ENCODE measurements around the gene SPAG16.
"Not testable (repeated sequence)": the region's sequence is repeated elsewhere in the genome, so short reads cannot be mapped to it uniquely, and the experiment has no call there.

The SPAG16 gene

GRCh38 chr2:213271947-213272346 lies 12.3 kb upstream of the SPAG16 start:
- DNase-seq (ENCODE audit: low read depth in 2 of 2): no peak

GRCh38 chr2:213274143-213274542 lies 10.1 kb upstream of the SPAG16 start:
- no peak for DNase-seq (ENCODE audit: low read depth in 2 of 2)

GRCh38 chr2:213275265-213275664 lies 9.0 kb upstream of the SPAG16 start:
- no peak for DNase-seq (ENCODE audit: low read depth in 2 of 2)

GRCh38 chr2:213277134-213277533 lies 7.1 kb upstream of the SPAG16 start:
- not testable (repeated sequence) for DNase-seq (ENCODE audit: low read depth in 2 of 2)

GRCh38 chr2:213279116-213279620 lies 5.1 kb upstream of the SPAG16 start:
- DNase-seq (ENCODE audit: low read depth in 2 of 2): no peak

GRCh38 chr2:213279971-213280370 lies 4.3 kb upstream of the SPAG16 start:
- no peak for DNase-seq (ENCODE audit: low read depth in 2 of 2)

GRCh38 chr2:213281156-213281555 lies 3.1 kb upstream of the SPAG16 start:
- no peak for DNase-seq (ENCODE audit: low read depth in 2 of 2)

- no peak for DNase-seq (ENCODE audit: low read depth in 2 of 2)
Measured at GRCh38 chr2:213285404-213285803, 1.1 kb downstream of the SPAG16 start.

GRCh38 chr2:213286161-213286560 lies 1.9 kb downstream of the SPAG16 start:
- DNase-seq (ENCODE audit: low read depth in 2 of 2): no peak

- no peak for DNase-seq (ENCODE audit: low read depth in 2 of 2)
Measured at GRCh38 chr2:213288913-213289700, 4.8 kb downstream of the SPAG16 start.

- DNase-seq (ENCODE audit: low read depth in 2 of 2): no peak
Measured at GRCh38 chr2:213290501-213290900, 6.2 kb downstream of the SPAG16 start.

- no peak for DNase-seq (ENCODE audit: low read depth in 2 of 2)
Measured at GRCh38 chr2:213296270-213296669, 12.0 kb downstream of the SPAG16 start.

GRCh38 chr2:213306316-213306942 lies 22.2 kb downstream of the SPAG16 start:
- no peak for DNase-seq (ENCODE audit: low read depth in 2 of 2)

GRCh38 chr2:213315168-213315876 lies 31.1 kb downstream of the SPAG16 start:
- no peak for DNase-seq (ENCODE audit: low read depth in 2 of 2)

GRCh38 chr2:213316001-213316735 lies 31.9 kb downstream of the SPAG16 start:
- no peak for DNase-seq (ENCODE audit: low read depth in 2 of 2)

- no peak for DNase-seq (ENCODE audit: low read depth in 2 of 2)
Measured at GRCh38 chr2:213317929-213318328, 33.7 kb downstream of the SPAG16 start.

- DNase-seq (ENCODE audit: low read depth in 2 of 2): no peak
Measured at GRCh38 chr2:213320604-213321003, 36.3 kb downstream of the SPAG16 start.

- DNase-seq (ENCODE audit: low read depth in 2 of 2): no peak
Measured at GRCh38 chr2:213336253-213336770, 52.0 kb downstream of the SPAG16 start.

GRCh38 chr2:213353419-213353818 lies 69.2 kb downstream of the SPAG16 start:
- DNase-seq (ENCODE audit: low read depth in 2 of 2): no peak

- DNase-seq (ENCODE audit: low read depth in 2 of 2): no peak
Measured at GRCh38 chr2:213376644-213377043, 92.4 kb downstream of the SPAG16 start.

- DNase-seq (ENCODE audit: low read depth in 2 of 2): not testable (repeated sequence)
Measured at GRCh38 chr2:213407027-213407426, 122.8 kb downstream of the SPAG16 start.

Measured in activated CD8-positive, alpha-beta memory T cell treated with anti-CD3 and anti-CD28 coated beads for 4 hours (primary cell).